DMS79 (cell line): ENCODE data around the gene SMIM24.
"Not testable (repeated sequence)": the region's sequence is repeated elsewhere in the genome, so short reads cannot be mapped to it uniquely, and the experiment has no call there.

Source experiments
- DNase-seq: peaks from one replicate; lab custom pipeline; 2025; lab: John Stamatoyannopoulos, UW

The SMIM24 gene

DNA sequence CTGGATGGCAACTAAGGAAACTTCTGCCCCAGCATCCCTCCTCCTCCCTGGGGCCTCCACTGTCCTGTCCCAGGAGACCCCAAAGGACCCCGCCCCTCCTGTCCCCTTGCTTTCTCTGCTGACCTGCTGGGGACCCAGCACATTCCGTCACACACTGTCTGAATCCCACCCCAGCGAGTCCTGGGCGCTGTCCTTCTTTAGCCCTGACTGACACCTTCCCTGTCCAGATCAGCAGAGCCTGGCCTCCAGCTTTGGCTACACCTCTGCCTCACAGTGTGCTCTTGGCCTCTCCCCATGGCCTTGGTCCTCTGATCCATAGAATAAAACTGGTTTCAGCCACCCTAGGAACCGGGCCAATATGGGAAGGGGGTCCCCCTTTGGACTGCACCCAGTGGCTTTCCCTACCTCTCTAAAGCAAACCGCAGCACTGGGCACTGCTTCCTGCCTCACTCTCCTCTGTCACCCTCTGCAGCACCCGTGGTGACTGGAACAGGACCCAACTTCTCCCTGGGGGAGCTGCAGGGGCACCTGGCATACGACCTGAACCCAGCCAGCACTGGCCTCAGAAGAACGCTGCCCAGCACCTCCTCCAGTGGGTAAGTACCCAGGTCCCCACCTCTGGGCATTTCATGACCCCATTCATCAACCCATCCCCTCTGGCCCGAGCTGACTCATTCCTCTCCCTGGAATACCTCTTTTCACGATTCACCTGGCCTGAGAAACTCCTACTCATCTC lies 46.4 kb downstream of the SMIM24 start:
- DNase-seq, result no peak

DNA sequence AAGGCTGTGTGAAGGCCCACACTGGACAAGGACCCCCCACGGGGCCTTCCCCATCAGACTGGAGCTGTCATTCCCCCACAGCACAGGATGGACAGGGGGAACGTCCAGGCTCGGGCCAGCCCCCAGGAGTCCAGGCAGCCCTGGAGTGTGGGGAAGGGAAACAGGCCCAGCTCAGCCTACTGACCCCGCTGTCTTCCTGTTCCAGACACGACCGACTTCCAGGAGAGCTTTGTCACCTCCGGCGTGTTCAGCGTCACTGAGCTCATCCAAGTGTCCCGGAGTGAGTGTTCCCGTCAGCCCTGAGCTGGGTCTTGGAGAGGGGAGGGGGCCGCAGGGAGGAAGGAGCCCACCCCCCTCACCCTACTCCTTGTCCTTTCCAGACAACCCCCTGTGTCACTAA lies 47.0 kb downstream of the SMIM24 start:
- DNase-seq, result no peak

DNA sequence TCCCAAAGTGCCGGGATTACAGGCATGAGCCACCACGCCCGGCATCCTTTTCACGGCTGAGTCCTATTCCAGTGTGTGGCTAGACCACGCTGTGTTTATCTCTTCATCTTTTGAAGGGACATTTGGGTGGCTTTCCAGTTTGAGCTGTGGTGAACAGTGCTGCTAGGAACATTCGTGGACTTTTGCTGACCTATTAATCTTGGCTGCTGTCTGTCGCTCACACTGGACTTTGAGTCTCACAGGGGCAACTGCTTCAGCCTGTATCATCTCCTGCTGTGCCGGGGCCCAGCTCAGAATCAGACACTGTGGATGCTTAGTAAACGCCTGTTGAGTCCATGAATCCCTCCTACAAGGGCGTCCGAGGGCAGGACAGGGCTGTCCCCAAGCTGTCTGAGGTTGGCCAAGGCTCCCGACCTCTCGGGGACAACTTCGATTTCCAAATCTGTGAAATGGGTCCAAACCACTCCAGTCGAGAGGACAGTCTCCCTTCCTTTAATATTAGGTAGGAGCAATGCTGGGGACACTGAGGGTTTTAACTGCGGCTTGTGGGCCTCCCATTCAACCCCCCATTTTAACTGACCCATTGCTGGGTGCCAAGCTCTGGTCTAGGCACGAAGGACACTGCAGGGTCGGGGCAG lies 48.4 kb downstream of the SMIM24 start:
- DNase-seq, result no peak

DNA sequence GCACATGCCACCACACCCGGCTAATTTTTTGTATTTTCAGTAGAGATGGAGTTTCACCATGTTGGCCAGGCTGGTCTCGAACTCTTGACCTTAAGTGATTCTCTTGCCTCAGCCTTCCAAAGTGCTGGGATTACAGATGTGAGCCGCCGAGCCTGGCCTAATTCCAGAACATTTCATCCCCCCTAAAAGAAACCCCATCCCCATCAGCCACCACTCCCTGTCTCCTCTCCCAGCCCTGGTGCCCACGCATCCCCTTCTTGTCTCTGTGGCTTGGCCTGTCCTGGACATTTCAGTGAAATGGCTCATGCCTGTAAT lies 50.0 kb downstream of the SMIM24 start:
- DNase-seq, result not testable (repeated sequence)

GRCh38 chr19:3426433-3426832 lies 53.9 kb downstream of the SMIM24 start:
- no peak for DNase-seq
